Measurements from ENCODE around the gene WDR20.
A peak's percentile ranks its signal among the peaks of the same experiment; 100 is the strongest.

Gene WDR20

DNA sequence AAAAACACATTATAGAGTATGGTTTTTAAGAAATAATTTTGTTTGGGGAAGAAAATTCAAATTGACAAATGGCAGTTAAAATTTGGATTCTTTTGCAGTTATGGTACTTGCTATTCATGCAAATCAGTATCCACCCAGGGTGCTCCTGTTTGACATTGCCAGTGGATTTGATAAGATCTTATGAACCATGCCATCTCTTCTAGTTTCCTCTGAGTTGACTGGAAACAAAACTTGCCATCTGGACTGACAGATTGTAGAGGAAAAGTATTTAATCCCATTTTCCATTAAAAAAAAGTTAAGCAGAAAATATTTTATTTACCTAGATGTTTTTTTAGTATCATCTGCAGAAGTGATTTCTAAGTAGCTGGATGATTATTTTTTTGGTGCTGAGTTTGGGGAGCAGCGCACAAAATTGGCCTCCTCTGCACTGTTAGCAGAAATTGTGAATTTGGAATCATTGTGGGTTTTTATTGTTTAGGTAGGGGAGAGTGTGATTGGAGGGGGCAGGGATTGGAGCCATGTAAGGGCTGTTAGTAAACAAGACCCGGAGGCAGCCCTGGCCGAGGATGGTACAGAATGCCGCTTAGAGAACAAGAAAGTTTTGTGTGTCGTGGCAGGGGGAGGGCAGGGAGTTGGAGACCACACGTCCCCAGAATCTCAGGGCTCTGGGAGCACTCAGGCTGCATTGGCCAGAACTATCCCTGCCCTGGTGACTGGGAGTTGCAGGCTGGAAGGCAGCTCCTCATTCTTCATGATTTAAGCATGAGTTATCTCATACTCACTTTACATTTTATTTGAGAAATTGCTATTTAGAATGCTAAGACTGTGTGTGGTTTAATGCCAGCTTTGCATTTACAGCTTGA is 56.6 kb downstream of the WDR20 start:
- TF ChIP-seq EZH2 (IDR thresholded peaks at IDR 0.05; ENCODE audit: borderline replicate concordance, low read depth, low read length, severe bottlenecking), result no peak
- Histone ChIP-seq H3K36me3 (ENCODE audit: insufficient read depth, low read length) (peaks cover 35% of the 10 kb centered on the region), H3K4me1 (ENCODE audit: insufficient read depth, low read length) (peaks cover 34% of the 10 kb centered on the region), H3K27ac (ENCODE audit: low read length) (no peak overlapping the region), H3K27me3 (ENCODE audit: insufficient read depth, low read length, poor library complexity) (no peaks in the 10 kb centered on the region), H2AFZ (ENCODE audit: low read depth, low read length) (no peak overlapping the region), H3K79me2 (ENCODE audit: insufficient read depth, low read length) (peaks cover 17% of the 10 kb centered on the region), H3K9ac (ENCODE audit: low read depth, low read length) (no peak overlapping the region), H3K4me3 (ENCODE audit: low read depth in 1 of 2, low read length in 2 of 2) (no peak overlapping the region), H3K4me2 (ENCODE audit: insufficient read depth, low read length) (no peak overlapping the region), H3K9me3 (ENCODE audit: insufficient read depth, low read length, severe bottlenecking) (no peaks in the 10 kb centered on the region), H4K20me1 (ENCODE audit: insufficient read depth, low read length) (peaks cover 48% of the 10 kb centered on the region)
- DNase-seq, result no peak
- ATAC-seq (ENCODE audit: insufficient read depth, low read depth), result no peak

GRCh38 chr14:102196902-102197230 is 57.2 kb downstream of the WDR20 start:
- Histone ChIP-seq H2AFZ (ENCODE audit: low read depth, low read length) (no peak overlapping the region), H3K9me3 (ENCODE audit: insufficient read depth, low read length, severe bottlenecking) (no peaks in the 10 kb centered on the region), H4K20me1 (ENCODE audit: insufficient read depth, low read length) (peaks cover 49% of the 10 kb centered on the region), H3K4me1 (ENCODE audit: insufficient read depth, low read length) (peaks cover 40% of the 10 kb centered on the region), H3K79me2 (ENCODE audit: insufficient read depth, low read length) (peaks cover 18% of the 10 kb centered on the region), H3K4me2 (ENCODE audit: insufficient read depth, low read length) (no peak overlapping the region), H3K27me3 (ENCODE audit: insufficient read depth, low read length, poor library complexity) (no peaks in the 10 kb centered on the region), H3K4me3 (ENCODE audit: low read depth in 1 of 2, low read length in 2 of 2) (no peak overlapping the region), H3K27ac (ENCODE audit: low read length) (no peak overlapping the region), H3K36me3 (ENCODE audit: insufficient read depth, low read length) (peaks cover 35% of the 10 kb centered on the region), H3K9ac (ENCODE audit: low read depth, low read length) (no peak overlapping the region)
- ATAC-seq (ENCODE audit: insufficient read depth, low read depth) (no peak), DNase-seq (no peak)
- TF ChIP-seq EZH2 (IDR thresholded peaks at IDR 0.05; ENCODE audit: borderline replicate concordance, low read depth, low read length, severe bottlenecking) (no peak), CTCF (IDR thresholded peaks at IDR 0.05; ENCODE audit: borderline replicate concordance, extremely low read depth, low read length, poor library complexity, severe bottlenecking) (no peak)

DNA sequence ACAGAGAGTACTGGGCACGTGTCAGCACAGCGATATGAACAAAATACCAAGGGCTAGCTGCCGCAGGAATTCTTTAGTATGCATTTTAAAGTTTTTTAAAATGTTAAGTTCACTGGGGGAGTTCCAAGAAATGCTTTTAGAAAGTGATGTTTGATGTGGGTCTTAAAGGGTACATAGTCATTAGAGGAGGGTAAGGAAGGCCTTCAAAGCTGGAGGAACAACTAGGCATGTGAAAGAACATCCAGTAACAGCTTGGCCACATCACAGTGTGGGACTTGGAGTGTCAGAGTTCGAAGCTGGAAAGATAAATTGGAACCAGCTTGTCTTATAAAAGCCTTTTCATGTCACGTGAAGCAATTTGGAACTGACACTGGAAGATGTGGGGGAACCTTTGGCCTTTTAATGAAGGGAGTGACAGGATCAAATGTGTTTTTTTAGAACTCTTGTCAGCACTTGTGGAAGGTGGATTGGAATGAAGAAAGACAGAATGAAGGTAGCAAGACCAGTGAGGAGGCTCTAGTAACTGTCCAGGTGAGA is 57.7 kb downstream of the WDR20 start:
- H3K9ac ChIP-seq (ENCODE audit: low read depth, low read length), result no peak overlapping the region
- H4K20me1 ChIP-seq (ENCODE audit: insufficient read depth, low read length), result peaks cover 53% of the 10 kb centered on the region
- no peak for DNase-seq
- no peak overlapping the region for H3K27ac ChIP-seq (ENCODE audit: low read length)
- H3K27me3 ChIP-seq (ENCODE audit: insufficient read depth, low read length, poor library complexity), result no peaks in the 10 kb centered on the region
- no peak overlapping the region for H3K4me2 ChIP-seq (ENCODE audit: insufficient read depth, low read length)
- TF ChIP-seq CTCF (IDR thresholded peaks at IDR 0.05; ENCODE audit: borderline replicate concordance, extremely low read depth, low read length, poor library complexity, severe bottlenecking) (no peak), EZH2 (IDR thresholded peaks at IDR 0.05; ENCODE audit: borderline replicate concordance, low read depth, low read length, severe bottlenecking) (no peak)
- H2AFZ ChIP-seq (ENCODE audit: low read depth, low read length), result no peak overlapping the region
- H3K36me3 ChIP-seq (ENCODE audit: insufficient read depth, low read length), result peaks cover 35% of the 10 kb centered on the region
- H3K9me3 ChIP-seq (ENCODE audit: insufficient read depth, low read length, severe bottlenecking), result no peaks in the 10 kb centered on the region
- H3K4me1 ChIP-seq (ENCODE audit: insufficient read depth, low read length), result peaks cover 45% of the 10 kb centered on the region
- peaks cover 21% of the 10 kb centered on the region for H3K79me2 ChIP-seq (ENCODE audit: insufficient read depth, low read length)
- H3K4me3 ChIP-seq (ENCODE audit: low read depth in 1 of 2, low read length in 2 of 2), result no peak overlapping the region
- ATAC-seq (ENCODE audit: insufficient read depth, low read depth), result no peak

- no peak overlapping the region for H2AFZ ChIP-seq (ENCODE audit: low read depth, low read length)
Observed at GRCh38 chr14:102200690-102201352, 61.1 kb downstream of the WDR20 start.

More at GRCh38 chr14:102200690-102201352, 61.1 kb downstream of the WDR20 start:
- H3K4me1 ChIP-seq (ENCODE audit: insufficient read depth, low read length), result peaks cover 45% of the 10 kb centered on the region
- TF ChIP-seq EZH2 (IDR thresholded peaks at IDR 0.05; ENCODE audit: borderline replicate concordance, low read depth, low read length, severe bottlenecking), result no peak
- TF ChIP-seq CTCF (IDR thresholded peaks at IDR 0.05; ENCODE audit: borderline replicate concordance, extremely low read depth, low read length, poor library complexity, severe bottlenecking), result no peak
- H3K4me3 ChIP-seq (ENCODE audit: low read depth in 1 of 2, low read length in 2 of 2), result peak overlapping the region in 1 of 2 experiments; percentile 19; a peak in 1 of 4 replicates
- no peaks in the 10 kb centered on the region for H3K9me3 ChIP-seq (ENCODE audit: insufficient read depth, low read length, severe bottlenecking)
- H3K36me3 ChIP-seq (ENCODE audit: insufficient read depth, low read length), result peaks cover 62% of the 10 kb centered on the region
- peaks cover 66% of the 10 kb centered on the region for H4K20me1 ChIP-seq (ENCODE audit: insufficient read depth, low read length)
- peak overlapping the region; percentile 56 for H3K4me2 ChIP-seq (ENCODE audit: insufficient read depth, low read length)
- DNase-seq (peak; percentile 55), ATAC-seq (ENCODE audit: insufficient read depth, low read depth) (peak; percentile 87)
- H3K9ac ChIP-seq (ENCODE audit: low read depth, low read length), result no peak overlapping the region
- peaks cover 30% of the 10 kb centered on the region for H3K79me2 ChIP-seq (ENCODE audit: insufficient read depth, low read length)
- H3K27me3 ChIP-seq (ENCODE audit: insufficient read depth, low read length, poor library complexity), result no peaks in the 10 kb centered on the region
- H3K27ac ChIP-seq (ENCODE audit: low read length), result peak overlapping the region; percentile 62
